ENCODE results near the gene H2BW1.
"Not testable (repeated sequence)": the region's sequence is repeated elsewhere in the genome, so short reads cannot be mapped to it uniquely, and the experiment has no call there.

Gene H2BW1, protein sequence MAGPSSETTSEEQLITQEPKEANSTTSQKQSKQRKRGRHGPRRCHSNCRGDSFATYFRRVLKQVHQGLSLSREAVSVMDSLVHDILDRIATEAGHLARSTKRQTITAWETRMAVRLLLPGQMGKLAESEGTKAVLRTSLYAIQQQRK

DNA sequence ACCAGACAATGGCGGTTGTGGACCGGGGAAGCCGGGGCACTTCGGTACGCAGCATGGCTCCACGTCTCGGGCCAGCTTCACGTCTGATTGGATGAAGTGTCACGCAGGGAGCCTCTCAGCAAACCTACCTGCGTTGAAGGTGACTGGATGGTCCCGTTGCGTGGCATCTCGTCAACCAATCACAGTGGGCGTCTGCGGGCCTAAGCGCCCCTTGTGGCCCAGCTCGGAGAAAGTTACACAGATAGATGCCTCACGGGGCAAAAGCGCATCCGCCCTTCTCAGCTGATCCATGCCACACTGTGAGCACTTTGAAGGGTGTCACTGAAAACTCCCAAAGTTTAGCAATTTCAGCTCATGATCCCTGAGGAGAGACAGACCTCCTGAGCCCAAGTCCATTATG lies at the start of gene H2BW1:
TSS of gene H2BW1 (minus strand) at position 103 of the 400 bp plus-strand sequence. CDS start 132 bp downstream, outside the sequence.
- DNase-seq: no peak

DNA sequence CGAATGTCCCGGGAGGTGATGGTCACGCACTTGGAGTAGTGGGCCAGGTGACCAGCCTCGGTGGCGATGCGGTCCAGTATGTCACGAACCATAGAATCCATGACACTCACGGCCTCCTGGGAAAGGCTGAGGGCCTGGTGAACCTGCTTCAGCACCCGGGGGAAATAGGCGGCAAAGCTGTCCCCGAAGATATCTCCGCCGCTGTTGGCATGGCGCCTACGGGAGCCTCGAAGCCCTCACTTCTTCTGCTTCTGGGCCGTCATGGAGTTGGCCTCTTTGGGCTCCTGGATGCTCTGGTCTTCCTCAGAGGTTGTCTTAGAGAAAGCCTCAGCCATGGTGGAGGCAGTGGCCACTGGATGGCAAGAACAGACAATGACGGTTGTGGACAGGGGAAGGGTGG lies 49.1 kb upstream of the H2BW1 start:
- not testable (repeated sequence) for DNase-seq

DNA sequence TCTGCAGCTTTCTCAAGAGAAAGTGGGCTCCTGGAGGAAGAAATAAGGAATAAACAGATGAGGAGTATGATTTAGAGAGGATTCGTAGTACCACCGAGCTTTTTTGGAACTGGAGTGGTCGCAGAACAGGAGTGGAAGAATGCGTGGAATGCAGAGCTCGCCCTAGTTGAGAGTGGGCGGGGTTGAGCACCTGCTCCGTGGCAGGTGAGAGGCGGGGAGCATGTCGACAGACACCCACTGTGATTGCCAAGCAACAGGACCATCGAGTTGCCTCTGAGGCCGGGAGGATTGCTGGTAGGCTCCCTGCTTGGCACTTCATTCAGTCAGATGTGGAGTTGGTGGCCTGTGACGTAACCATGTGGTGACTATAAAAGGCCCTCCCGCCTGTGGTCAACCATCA lies 41.4 kb upstream of the H2BW1 start:
- DNase-seq: not testable (repeated sequence)

DNA sequence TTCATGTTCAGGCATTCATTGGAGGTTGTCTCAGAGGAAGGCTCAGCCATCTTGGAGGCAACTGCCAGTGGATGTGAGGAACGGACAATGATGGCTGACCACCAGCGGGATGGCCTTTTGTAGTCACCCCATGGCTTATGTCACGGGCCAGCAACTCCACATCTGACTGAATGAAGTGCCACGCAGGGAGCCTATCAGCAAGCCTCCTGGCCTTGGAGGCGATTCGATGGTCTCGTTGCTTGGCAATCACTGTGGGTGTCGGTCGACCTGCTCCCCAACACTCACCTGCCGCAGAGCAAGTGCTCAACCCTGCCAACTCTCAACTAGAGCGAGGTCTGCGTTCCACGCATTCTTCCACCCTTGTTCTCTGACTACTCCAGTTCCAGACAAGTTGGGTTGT lies 33.7 kb upstream of the H2BW1 start:
- DNase-seq: no peak

DNA sequence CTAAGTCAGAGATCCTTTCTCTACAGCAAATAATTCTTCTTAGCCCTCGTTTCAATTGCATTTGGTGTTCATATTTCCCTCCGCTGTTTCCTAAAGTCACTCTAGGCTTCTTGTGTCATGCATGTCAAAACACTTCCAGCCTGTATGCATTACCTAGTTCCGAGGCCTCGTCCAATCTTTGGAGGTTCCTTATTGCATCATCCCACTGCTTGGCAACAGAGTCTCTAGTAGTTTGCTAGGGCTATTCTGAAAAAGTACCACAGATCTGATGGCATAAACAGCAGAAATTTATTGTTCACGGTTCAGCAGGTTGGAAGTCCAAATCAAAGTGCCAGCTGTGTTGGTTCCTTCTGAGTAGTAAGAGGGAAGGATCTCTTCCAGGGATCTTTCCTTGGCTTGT lies 32.1 kb upstream of the H2BW1 start:
- no peak for DNase-seq

DNA sequence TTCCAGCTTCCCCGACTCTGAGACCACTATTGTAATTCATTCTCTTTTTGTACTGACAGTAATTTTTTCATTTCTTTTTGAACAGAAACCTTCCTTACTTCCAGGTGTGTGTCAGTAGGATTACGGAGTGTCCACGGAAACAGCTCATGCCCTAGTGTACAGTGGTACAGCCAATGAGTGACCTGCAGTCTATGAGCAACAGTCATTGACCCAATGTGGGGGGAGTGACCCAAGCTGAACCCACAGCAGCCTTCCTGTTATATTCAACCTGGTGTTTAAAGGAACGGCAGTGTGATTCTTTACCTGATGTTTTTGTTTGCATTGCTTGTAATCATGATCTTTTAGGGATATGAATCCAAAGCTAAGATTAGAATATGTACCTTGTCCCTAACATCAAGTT lies 27.5 kb upstream of the H2BW1 start:
- no peak for DNase-seq

DNA sequence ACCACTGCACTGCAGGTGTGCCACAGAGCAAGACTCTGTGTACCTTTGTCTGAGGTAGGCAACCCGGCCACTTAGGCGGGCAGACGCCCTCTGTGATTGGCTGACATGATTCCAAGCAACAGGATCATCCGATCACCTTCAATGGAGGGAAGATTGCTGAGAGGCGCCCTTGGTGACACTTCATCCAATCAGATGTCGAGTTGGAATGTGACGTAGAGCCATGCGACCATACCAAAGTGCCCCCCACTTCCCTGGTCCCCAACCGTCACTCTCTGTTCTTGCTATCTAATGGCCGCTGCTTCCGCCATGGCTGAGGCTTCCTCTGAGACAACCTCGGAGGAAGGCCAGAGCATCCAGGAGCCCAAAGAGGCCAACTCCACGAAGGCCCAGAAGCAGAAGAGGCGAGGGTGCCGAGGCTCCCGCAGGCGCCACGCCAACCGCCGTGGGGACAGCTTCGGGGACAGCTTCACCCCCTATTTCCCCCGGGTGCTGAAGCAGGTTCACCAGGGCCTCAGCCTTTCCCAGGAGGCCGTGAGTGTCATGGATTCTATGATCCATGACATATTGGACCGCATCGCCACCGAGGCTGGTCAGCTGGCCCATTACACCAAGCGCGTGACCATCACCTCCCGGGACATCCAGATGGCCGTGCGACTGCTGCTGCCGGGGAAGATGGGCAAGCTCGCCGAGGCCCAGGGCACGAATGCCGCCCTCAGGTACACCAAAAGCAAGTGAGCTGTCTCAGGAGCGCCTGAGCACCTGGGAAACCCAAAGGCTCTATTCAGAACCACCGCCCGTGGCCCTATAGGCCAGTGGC lies 26.4 kb upstream of the H2BW1 start, which contains the start of gene H2BW2:
TSS of gene H2BW2 (plus strand) at position 268 of the 817 bp plus-strand sequence. CDS start at position 307, 39 bp downstream.
- no peak for DNase-seq

DNA sequence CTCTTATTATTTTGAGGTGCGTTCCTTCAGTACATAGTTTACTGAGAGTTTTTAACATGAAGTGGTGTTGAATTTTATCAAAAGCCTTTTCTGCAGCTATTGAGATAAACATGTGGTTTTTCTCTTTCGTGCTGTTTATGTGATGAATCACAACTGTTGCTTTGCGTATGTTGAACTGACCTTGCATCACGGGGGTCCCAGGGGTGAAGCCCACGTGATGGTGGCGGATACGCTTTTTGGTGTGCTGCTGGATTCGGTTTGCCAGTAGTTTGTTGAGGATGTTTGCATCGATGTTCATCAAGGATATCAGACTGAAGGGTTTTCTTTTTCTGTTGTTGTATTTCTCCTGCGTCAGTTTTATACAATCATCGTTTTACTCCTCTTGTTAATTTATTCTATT lies 4.6 kb upstream of the H2BW1 start:
- DNase-seq: no peak

DNA sequence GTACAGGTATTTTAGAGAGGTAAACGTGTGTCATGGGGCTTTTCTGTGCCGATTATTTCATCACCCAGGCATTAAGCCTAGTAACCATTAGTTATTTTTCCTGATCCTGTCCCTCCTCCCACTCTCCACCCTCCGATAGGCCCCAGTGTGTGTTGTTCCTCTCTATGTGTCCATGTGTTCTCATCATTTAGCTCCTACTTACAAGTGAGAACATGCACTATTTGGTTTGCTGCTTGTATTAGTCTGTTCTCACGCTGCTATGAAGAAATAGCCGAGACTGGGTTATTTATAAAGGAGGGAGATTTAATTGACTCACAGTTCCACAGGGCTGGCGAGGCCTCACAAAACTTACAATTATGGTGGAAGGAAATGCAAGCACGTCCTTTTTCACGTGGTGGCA lies 2.1 kb upstream of the H2BW1 start:
- DNase-seq: not testable (repeated sequence)

DNA sequence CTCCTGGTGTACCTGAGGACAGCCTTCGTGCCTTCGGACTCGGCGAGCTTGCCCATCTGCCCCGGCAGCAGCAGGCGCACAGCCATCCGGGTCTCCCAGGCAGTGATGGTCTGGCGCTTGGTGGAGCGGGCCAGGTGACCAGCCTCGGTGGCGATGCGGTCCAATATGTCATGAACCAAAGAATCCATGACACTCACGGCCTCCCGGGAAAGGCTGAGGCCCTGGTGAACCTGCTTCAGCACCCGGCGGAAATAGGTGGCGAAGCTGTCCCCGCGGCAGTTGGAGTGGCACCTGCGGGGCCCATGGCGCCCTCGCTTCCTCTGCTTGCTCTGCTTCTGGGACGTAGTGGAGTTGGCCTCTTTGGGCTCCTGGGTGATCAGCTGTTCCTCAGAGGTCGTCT lies 350 bp downstream of the H2BW1 start:
- no peak for DNase-seq

DNA sequence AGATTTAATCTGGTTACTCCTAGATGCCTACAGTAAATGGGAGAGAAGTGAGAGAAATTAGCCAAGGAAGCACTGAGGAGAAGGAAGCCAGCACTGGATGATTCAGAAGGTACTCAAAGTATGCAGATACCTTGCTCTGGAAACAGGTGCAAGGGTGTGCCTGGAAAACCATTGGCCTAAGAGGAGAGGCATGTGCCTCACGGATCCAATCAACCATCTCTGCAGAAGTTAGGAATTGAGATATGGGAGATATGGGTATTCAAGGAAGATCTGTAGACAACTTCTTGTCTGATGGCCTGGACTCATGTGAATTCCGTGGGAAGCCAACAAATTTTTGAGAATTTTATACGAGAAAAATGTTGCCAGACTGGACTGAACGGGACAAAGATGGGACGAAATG lies 4.7 kb downstream of the H2BW1 start:
- no peak for DNase-seq

DNA sequence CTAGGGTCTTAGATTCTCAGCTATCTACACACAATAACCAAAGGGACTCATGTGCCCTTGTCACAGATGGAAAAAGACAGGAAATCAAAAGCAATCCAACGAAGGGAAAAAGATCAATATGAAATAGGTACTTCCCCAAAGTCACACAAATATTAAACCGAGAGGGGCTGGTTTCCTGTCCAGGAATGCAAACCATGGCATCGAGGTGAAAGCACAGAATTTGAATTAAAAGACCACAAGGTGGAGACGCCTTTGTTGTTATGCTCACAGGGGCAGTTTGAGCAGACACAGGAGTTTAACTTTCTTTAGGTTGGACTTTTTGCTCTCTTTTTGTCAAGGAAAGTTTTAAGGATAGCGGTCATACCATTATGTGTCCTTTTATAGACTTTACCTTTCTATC lies 14.3 kb downstream of the H2BW1 start:
- no peak for DNase-seq

DNA sequence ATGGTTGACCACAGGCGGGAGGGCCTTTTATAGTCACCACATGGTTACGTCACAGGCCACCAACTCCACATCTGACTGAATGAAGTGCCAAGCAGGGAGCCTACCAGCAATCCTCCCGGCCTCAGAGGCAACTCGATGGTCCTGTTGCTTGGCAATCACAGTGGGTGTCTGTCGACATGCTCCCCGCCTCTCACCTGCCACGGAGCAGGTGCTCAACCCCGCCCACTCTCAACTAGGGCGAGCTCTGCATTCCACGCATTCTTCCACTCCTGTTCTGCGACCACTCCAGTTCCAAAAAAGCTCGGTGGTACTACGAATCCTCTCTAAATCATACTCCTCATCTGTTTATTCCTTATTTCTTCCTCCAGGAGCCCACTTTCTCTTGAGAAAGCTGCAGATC lies 30.0 kb downstream of the H2BW1 start:
- not testable (repeated sequence) for DNase-seq

DNA sequence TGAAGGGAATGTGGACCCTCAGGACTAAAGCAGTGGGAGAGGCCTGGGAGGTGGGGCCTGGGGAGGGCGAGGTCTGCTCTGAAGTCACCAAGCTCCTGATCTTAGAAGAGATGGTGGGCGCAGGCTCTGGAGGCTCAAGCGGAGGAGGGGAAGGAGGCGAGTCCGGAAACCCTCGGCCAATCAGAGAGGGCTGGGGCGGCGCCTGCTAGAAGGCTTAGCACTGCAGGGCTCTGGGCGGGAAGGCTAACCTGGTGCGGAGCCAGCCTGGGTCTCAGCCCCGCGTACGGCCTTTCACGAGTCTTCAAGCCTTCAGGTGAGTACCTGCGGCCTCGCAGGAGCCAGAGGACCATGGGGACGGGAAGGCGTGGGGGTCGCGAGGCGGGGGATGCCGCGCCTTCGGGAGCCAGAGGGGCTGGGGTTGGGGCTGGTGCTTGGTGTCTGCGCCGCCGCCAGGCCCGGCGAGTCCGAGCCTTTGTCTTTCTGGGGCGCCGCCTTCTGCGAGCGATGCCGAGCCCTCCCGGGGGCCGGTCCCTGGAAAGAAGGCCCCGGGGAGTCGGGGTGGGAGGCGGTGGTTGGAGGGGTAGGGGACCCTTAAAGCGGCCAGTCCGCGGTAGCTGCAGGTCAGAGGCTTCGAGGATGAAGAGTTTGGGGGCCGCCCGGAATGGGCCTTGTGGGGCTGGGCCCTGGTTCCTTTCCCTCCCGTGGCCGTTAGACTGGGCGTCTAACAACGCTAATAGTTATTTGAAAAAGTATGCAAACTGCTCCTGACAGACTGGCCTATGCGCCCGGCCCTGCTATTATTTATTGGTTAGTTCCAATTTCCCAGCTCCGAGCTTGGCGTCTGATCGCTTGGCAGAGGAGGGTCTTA lies 50.9 kb downstream of the H2BW1 start, which contains the start of gene TMSB15B:
TSS of gene TMSB15B (plus strand) at position 217 of the 868 bp plus-strand sequence.
- not testable (repeated sequence) for DNase-seq
